Pericardium fibroblast (primary cell): ENCODE results near the gene CD14. TPM values are rescaled to one million over a fixed set of nuclear protein-coding genes. Genes with fewer than 3 reads are reported as not detected.

Experiments
- total RNA-seq: library from RNA; depleted of rRNA; stranded (reverse); fragments of >200 nt; gene quantifications from 2 replicates; pipeline ENCODE4 v1.2.3, GENCODE V29; 2015

The CD14 gene
- 0.17 and 4.3 TPM in 2 replicates for total RNA-seq

DNA sequence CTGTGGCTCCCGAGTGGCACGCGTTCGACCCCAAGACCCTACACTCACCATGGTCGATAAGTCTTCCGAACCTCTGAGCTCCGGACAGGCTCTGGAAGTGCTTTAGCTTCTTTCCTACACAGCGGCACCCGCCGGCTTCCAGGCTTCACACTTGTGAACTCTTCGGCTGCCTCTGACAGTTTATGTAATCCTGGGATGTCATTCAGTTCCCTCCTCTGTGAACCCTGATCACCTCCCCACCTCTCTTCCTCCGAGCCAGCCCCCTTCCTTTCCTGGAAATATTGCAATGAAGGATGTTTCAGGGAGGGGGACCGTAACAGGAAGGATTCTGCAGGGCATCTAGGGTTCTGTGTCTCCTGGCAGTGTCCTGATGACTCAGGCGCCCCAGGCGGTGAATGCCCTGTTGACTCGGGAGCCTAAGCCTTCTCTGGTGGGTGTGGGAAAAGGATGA is at the start of gene CD14:
Gene CD14 (minus strand): TSS at position 155 of the 451 bp plus-strand sequence. CDS start 104 bp downstream, at position 51.

DNA sequence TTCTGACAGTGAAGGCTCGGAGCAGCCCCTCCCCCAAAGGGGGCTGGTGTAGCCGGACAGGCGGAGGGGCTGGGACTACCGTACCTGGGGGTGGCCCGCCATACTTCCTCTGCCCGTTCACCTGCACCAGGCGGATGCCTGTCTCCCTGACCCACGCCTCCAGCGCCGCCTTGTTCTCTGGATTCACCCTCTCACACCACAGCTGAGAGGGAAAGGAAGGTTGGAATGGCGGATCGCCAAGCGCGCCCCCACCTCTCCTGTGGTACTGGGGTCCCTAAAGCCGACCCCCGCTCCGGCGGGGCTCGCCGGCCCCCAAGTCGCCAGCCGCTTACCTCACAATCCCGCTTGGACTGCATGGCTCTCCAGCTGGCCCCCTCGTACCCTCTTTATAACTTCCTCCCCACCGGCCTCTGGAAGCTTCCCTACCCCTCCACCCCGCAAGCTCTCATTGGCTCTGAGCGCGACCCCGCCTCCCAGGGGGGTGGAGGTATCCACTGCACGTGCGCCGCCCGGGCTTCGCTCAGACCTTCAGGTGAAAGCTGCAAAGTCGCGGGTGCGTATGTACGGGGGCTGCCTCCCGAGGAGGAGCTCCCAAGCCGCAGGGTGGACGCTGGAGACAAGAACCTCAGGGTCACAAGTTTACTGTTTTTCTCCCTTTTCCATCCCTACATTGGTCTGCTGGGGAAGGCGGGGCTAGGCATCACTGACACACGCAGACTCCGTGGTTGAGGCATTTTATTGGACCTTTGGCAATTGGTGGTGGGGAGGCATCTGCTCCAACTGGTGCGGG is 40.4 kb upstream of the CD14 start, which contains the start of gene DND1:
Gene DND1 (minus strand): TSS at position 390 of the 790 bp plus-strand sequence. CDS start 34 bp downstream, at position 356.

GRCh38 chr5:140664359-140665119 is 31.6 kb upstream of the CD14 start, which contains the start of gene WDR55:
Gene WDR55 (plus strand): TSS chr5:140664904. CDS start chr5:140664913, 9 bp downstream.

DNA sequence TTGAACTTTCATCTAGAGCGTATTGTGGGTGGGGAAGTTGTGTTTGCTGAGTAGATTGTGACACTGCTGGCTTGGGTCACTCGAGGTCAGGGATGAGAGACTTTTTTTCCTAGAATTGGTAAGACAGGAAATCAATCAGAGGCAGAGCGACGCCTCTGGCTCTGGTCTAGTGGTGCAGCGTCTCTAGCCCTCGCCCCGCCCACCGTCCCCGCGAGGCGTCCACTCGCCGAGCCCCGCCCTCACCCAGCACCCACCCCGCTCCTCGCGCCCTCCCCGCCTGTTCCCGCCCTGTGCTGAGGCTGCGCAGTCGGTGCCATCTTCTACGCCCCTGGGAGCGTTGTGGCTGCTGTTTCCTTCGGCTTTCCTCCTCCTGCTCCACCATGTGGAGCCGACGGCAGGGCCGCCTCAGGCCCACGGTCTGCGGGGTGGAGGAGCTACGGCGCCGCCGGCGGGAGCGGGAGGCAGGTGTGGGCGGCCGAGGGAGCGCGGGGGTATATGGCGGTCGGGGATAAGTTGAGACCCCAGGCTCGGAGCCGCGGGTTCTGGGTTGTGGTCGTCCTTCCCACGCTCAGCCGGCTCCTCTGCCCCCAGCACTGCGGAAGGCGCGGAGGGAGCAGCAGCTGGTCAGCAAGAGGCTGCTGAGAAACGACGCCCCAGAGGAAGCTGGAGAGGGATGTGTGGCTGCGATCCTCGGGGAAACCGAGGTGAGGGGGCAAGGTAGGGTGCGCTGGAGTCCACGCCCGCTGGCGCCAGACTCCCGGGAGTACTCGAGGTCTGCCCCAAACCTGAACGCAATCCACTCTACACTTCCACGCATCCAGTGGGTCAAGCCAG is 6.4 kb upstream of the CD14 start, which contains the start of gene TMCO6:
Gene TMCO6 (plus strand): TSS at position 304 of the 834 bp plus-strand sequence. CDS start 77 bp downstream, at position 381.

Other genes with a start within 250 kb of the CD14 start
- 24.9 and 31.5 TPM in 2 replicates for gene ANKHD1, start 231.3 kb downstream of the CD14 start, total RNA-seq
- 1.4 and 7.2 TPM in 2 replicates for gene EIF4EBP3, start 85.5 kb downstream of the CD14 start, total RNA-seq
- 18.2 and 42.6 TPM in 2 replicates for gene SRA1, start 75.7 kb downstream of the CD14 start, total RNA-seq
- gene APBB3, start 68.6 kb downstream of the CD14 start, total RNA-seq: 11.1 and 16.0 TPM in 2 replicates
- 29.9 and 37.6 TPM in 2 replicates for gene SLC35A4, start 68.3 kb downstream of the CD14 start, total RNA-seq
- 8.6 and 11.8 TPM in 2 replicates for gene TMCO6, start 6.3 kb upstream of the CD14 start, total RNA-seq
- 52.4 and 86.2 TPM in 2 replicates for gene NDUFA2, start 14.5 kb upstream of the CD14 start, total RNA-seq
- 49.4 and 66.8 TPM in 2 replicates for gene IK, start 14.7 kb upstream of the CD14 start, total RNA-seq
- 11.1 and 14.2 TPM in 2 replicates for gene WDR55, start 31.7 kb upstream of the CD14 start, total RNA-seq
- not detected in 2 replicates for gene DND1, start 40.4 kb upstream of the CD14 start, total RNA-seq
- gene HARS1, start 58.2 kb upstream of the CD14 start, total RNA-seq: 51.8 and 56.4 TPM in 2 replicates
- 15.4 and 18.9 TPM in 2 replicates for gene HARS2, start 58.3 kb upstream of the CD14 start, total RNA-seq
- 26.7 and 33.5 TPM in 2 replicates for gene ZMAT2, start 67.3 kb upstream of the CD14 start, total RNA-seq
- gene PCDHA1, start 153.0 kb upstream of the CD14 start, total RNA-seq: not detected in 2 replicates
- gene PCDHA2, start 161.7 kb upstream of the CD14 start, total RNA-seq: not detected in 2 replicates
- gene PCDHA3, start 167.9 kb upstream of the CD14 start, total RNA-seq: 0.12 TPM in 1 of 2 replicates, not detected in the other
- gene PCDHA4, start 173.9 kb upstream of the CD14 start, total RNA-seq: 0.23 TPM in 1 of 2 replicates, not detected in the other
- gene PCDHA5, start 188.4 kb upstream of the CD14 start, total RNA-seq: under 0.01 TPM in 1 of 2 replicates, not detected in the other
- 0.17 and 0.35 TPM in 2 replicates for gene PCDHA6, start 194.8 kb upstream of the CD14 start, total RNA-seq
- 0.09 and 0.12 TPM in 2 replicates for gene PCDHA7, start 201.1 kb upstream of the CD14 start, total RNA-seq
- gene PCDHA8, start 208.0 kb upstream of the CD14 start, total RNA-seq: 0.09 TPM in 1 of 2 replicates, not detected in the other
- gene PCDHA9, start 215.2 kb upstream of the CD14 start, total RNA-seq: not detected in 2 replicates
- under 0.01 TPM in 2 replicates for gene PCDHA10, start 222.7 kb upstream of the CD14 start, total RNA-seq
- gene PCDHA11, start 235.8 kb upstream of the CD14 start, total RNA-seq: not detected in 2 replicates
- not detected in 2 replicates for gene PCDHA12, start 242.1 kb upstream of the CD14 start, total RNA-seq
- not detected in 2 replicates for gene PCDHA13, start 248.9 kb upstream of the CD14 start, total RNA-seq